Embryonic facial prominence (tissue), 1 donor: ENCODE data around the gene DNAJB13.
"Not testable (repeated sequence)": the region's sequence is repeated elsewhere in the genome, so short reads cannot be mapped to it uniquely, and the experiment has no call there.

Experiments used
- DNase-seq: peaks from one replicate; pipeline ENCODE4 v3.0.0-alpha.2; 2016; ENCODE audit errors: extremely low spot score

Gene DNAJB13

GRCh38 chr11:73950869-73951710 lies at the start of gene DNAJB13:
Gene DNAJB13, plus strand, starts transcription at chr11:73951026. Its CDS starts 44 bp downstream, at chr11:73951070.
- no peak for DNase-seq

- no peak for DNase-seq
These were observed 48.5 kb upstream of the DNAJB13 start for GRCh38 chr11:73902303-73902702.

- DNase-seq, result no peak
These were observed 43.6 kb upstream of the DNAJB13 start for GRCh38 chr11:73907191-73907590.

- DNase-seq, result no peak
These were observed 38.8 kb upstream of the DNAJB13 start for GRCh38 chr11:73912026-73912425.

- DNase-seq, result no peak
These were observed 37.4 kb upstream of the DNAJB13 start for GRCh38 chr11:73913472-73913871.

- DNase-seq, result no peak
These were observed 36.5 kb upstream of the DNAJB13 start for GRCh38 chr11:73914284-73914683.

- no peak for DNase-seq
These were observed 34.4 kb upstream of the DNAJB13 start for GRCh38 chr11:73916435-73916834.

- DNase-seq, result no peak
These were observed 29.6 kb upstream of the DNAJB13 start for GRCh38 chr11:73921180-73921579.

GRCh38 chr11:73929388-73929787 lies 21.4 kb upstream of the DNAJB13 start:
- DNase-seq, result no peak

GRCh38 chr11:73931039-73931645 lies 19.7 kb upstream of the DNAJB13 start:
- no peak for DNase-seq

GRCh38 chr11:73931951-73932350 lies 18.9 kb upstream of the DNAJB13 start:
- DNase-seq, result no peak

GRCh38 chr11:73932781-73933180 lies 18.0 kb upstream of the DNAJB13 start:
- no peak for DNase-seq

GRCh38 chr11:73936047-73936446 lies 14.8 kb upstream of the DNAJB13 start:
- DNase-seq, result not testable (repeated sequence)

GRCh38 chr11:73939096-73939495 lies 11.7 kb upstream of the DNAJB13 start:
- DNase-seq, result no peak

GRCh38 chr11:73940801-73941570 lies 9.8 kb upstream of the DNAJB13 start:
- DNase-seq, result no peak

GRCh38 chr11:73942010-73942409 lies 8.8 kb upstream of the DNAJB13 start:
- DNase-seq, result no peak

GRCh38 chr11:73944085-73944484 lies 6.7 kb upstream of the DNAJB13 start:
- DNase-seq, result no peak

- no peak for DNase-seq
These were observed 5.9 kb upstream of the DNAJB13 start for GRCh38 chr11:73944901-73945300.

- no peak for DNase-seq
These were observed 5.4 kb upstream of the DNAJB13 start for GRCh38 chr11:73945396-73945795.

GRCh38 chr11:73946798-73947458 lies 3.9 kb upstream of the DNAJB13 start:
- DNase-seq, result no peak

- no peak for DNase-seq
These were observed 1.6 kb upstream of the DNAJB13 start for GRCh38 chr11:73949246-73949645.

GRCh38 chr11:73949912-73950311 lies 914 bp upstream of the DNAJB13 start:
- no peak for DNase-seq
